GM19238 (cell line): ENCODE measurements around the gene TBX6.

ENCODE experiments used
- DNase-seq: peaks from one replicate; pipeline ENCODE4 v3.0.0; 2011; ENCODE audit warnings: low spot score; ENCODE audit not compliant: insufficient read length

The TBX6 gene

GRCh38 chr16:30113711-30114333 lies 22.1 kb upstream of the TBX6 start:
- DNase-seq = no peak

DNA sequence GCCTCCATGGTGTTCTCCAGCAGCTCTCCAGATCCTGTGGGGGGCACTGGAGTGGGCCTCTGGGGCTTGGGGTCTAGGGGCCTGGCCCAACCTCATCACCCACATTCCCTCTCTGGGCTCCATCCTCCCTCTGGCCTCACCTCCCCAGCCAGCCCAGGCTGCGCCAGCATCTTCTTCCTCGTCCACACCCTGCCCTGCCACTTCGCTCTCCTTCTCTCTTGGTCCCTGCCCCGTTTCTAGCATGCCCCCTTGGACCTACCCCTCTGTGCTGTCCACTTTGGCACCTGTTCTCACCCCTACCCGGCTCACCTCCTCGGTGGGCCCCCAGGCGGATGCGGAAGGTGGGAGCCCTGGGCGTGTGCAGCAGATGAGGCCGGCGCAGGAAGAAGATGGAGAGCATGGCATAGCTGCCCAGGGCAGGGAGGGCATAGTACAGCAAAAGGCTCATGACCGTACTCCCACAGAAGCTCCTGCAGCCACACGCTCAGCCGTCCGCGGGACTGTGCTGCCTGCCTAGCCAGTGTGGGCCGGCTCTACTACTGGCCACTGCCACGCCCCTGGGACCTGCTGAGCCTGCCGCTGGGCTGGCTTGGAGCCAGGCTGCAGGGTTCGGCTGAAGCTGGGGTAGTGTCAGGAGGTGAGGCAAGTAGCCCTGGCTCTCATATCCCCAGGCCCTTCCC lies 21.4 kb upstream of the TBX6 start, which contains the start of gene GDPD3:
TSS of gene GDPD3 (minus strand) at position 507 of the 680 bp plus-strand sequence. CDS start at position 448, 59 bp downstream.
- no peak for DNase-seq

DNA sequence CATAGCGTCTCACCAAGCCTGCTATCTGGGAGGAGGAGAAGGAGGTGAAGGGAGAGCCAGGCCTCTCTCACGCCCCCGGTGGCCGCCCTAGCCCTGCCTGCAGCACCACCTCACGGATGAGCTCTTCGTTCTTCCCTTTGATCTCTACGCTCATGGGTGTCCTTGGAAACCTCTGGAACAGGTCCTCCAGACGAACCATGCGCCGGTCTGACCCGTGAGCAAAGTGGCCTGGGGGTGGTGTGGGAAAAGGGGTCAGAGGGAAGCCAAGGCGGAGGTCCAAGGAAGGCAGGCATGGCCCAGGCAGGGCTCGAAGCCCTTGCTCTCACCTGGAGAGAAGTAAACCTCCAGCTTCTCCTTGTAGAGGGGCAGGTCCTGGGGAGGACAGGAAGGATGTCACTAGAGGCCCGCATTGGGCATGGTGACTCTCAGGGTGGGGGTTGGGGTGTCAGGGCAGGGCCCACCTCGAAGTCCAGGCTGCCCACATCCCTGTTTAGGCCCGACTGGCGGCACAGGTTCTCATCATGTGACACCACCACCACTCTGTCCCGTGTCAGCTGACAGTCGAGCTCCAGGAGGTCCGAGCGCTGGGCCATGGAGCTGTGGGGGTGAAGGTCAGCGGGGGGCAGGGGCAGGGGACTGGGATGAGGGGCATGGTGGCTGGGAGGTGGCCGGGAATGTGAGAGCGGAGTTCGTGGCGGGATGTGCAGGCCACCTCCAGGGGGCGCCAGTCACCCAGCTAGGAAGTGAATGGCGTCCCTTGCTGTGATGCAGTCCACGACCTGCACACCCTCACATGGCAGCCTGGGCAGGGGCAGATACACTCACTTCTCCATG lies 20.7 kb upstream of the TBX6 start:
- peak; percentile 50 for DNase-seq

DNA sequence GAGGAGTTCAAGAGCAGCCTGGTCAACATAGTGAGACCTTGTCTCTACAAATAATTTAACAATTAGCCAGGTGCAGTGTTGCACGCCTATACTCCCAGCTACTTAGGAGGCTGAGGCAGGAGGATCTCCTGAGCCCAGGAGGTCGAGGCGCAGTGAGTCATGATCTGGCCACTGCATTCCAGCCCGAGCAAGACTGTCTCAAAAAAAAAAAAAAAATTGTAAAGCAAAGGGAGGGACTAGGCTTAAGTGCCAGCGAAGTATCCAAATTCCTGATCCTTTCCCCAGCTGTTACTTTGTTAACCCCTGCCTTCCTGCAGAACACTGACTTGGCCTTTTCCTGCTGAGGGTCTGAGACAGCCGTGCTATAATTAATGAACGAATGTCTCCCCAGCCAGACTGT lies 18.9 kb upstream of the TBX6 start:
- DNase-seq = no peak

- DNase-seq = no peak
These were observed 16.5 kb upstream of the TBX6 start for GRCh38 chr16:30108059-30108850.

DNA sequence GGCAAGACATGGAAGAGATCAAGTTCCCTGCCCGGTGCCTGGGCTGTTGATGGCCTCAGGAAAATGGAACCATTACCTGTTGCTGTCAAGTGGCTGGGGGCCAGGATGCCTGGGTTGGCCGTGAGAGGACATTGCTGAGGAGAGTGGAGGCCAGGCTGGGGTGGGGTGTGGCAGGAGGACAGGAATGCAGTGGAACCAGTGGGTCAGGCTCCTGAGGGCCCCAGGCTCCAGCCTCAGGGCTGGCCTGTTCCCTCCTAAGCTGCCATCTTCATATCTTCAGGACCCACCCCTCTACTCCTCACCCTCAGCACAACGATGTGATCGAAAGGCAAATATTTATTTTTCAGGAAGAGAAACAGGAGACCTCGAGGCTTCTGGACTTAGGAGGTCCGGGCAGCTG lies 12.8 kb upstream of the TBX6 start:
- DNase-seq = no peak

DNA sequence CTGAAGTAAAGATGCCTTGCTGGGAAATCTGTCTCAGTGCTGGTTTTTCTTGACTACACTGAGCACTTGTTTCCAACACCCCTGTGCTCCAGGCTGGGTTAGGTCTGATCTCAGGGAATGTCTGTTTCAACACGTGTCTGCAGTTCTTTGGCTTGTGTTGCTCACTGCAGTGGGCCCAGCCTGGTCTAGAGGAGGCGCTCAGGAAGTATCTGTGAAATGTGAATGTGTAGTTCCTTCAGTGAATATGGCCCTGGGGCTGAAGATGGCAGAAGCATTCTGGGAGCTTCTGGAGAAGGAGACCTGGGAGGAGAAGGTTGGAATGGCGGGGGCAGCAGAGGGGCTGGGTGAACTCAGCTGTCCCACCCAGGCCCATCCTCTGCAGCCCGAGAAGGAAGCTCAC lies 12.4 kb upstream of the TBX6 start:
- DNase-seq = no peak

DNA sequence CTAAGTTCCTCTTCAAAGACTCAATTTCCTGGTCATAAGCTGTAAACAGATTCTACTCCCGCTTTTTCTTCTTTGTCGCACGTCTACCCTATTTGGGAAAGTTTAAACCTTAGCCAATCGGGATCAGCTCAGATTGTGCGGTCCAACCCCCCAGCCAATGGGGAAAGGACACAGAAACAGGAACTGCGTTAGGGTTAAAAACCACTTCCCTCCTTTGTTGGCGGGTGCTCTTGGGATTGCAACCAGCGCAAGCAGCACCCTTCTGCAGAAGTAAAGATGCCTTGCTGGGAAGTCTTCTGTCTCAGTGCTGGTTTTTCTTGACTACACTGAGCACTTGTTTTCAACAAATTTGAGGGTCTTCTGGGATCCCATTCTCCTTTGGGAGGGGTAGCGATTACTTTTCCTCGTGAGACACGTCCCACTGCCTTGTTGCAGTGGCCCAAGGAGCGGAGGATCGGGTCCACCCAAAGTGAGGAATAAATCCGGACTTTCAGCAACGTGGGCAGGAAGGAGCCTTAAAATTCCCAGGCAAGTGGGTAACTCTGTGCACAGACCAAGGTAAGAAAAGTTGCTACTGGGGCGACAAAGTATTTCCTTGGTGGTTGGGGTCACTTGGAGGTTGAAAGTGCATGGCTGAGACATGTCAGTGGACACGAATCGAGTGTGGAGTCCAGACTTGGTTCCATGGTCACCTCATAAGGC lies 5.3 kb upstream of the TBX6 start:
- no peak for DNase-seq

- peak; percentile 99 for DNase-seq
These were observed 4.6 kb upstream of the TBX6 start, which contains the start of gene YPEL3 for GRCh38 chr16:30096105-30096861. YPEL3 (minus strand) TSS chr16:30096213; CDS start chr16:30095482, 731 bp downstream.

DNA sequence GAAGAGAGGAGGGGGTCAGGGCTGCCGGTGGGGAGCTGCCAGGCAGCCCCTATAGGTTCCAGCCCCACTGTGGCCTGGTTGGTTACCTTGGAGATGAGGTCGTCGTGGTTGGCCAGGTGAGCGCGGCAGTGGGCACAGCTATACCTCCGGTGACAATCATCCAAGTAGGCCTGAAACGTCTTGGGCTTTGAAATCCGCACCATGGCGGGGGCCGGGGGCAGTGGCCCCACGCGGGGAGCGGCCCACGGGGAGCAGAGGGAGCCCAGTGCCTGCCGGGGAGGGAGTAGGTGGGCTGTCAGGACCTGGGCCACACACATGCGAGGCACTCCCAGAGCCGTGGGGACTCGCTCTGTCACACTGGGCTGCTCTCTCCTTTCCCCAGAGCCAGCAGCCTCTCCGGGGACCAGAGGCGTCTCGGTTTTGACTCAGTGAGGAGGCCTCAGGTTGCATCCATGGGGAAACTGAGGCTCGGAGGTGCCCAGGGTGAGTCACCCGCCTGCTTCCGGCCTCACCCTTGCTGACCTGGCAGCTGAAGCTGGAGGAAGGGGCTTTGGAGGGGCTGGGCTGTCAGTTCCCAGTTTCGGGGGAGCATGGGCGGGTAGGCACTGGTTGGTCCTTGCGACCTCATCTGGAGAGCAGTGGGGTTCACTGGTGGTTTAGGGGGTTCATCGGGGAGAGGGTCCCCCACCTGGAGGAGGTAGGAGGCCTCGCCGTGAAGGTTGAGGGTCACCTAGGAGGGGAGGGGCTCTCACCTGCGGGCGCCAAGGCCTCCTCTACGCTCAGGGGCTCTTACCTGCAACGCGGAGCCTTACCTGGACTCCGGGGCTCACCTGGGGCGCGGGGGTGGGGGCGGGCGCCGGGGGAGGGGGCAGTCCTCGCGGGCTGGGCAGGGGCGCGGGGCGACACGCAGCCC lies 3.7 kb upstream of the TBX6 start:
- no peak for DNase-seq

DNA sequence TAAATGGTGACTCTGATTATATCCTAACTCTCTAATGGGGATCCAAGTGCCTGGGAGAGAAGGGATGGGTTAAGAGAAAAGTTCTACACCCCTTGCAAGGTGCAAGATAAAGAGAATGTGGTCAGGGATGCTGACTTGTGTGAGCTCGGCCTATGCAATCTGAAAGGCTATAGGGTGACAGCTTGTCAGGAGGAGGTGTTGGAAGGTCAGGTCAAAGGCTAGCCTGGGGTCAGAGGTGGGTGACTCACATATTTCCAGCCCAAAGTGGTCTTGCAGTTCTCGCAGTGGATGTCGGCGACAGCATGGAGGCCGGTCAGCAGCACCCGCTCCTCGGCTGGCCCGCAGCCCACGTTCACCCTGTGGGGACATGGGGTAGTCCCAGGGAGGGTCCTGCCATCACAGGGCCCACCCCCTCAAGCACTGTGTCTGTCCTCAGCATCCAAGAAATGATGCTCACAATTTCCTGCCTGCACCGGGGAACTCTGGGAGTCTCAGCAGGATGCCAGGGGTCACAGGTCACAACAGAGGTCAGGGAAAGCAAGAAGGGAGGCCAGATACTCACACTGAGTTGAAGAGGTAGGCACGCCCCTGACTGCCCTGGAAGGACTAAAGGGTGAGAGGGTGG lies 2.9 kb upstream of the TBX6 start:
- DNase-seq = no peak

GRCh38 chr16:30092373-30093010 lies 768 bp upstream of the TBX6 start:
- DNase-seq = peak; percentile 89

- no peak for DNase-seq
These were observed 953 bp downstream of the TBX6 start for GRCh38 chr16:30090610-30091331.

GRCh38 chr16:30088832-30089624 lies 2.7 kb downstream of the TBX6 start:
- no peak for DNase-seq

- no peak for DNase-seq
These were observed 3.4 kb downstream of the TBX6 start for GRCh38 chr16:30088237-30088831.
